LNCAP (cell line): ENCODE results near the gene MPDZ.

Source experiments
- TF ChIP-seq, protein P1 (sequence below): fragments of 450-650 bp; IDR thresholded peaks from 2 replicates; pipeline ENCODE4 v1.5.1; 2017; ENCODE audit warnings: mild to moderate bottlenecking

Gene MPDZ

GRCh38 chr9:13061390-13061789, 218.1 kb downstream of the MPDZ start:
- TF ChIP-seq, protein P1, sequence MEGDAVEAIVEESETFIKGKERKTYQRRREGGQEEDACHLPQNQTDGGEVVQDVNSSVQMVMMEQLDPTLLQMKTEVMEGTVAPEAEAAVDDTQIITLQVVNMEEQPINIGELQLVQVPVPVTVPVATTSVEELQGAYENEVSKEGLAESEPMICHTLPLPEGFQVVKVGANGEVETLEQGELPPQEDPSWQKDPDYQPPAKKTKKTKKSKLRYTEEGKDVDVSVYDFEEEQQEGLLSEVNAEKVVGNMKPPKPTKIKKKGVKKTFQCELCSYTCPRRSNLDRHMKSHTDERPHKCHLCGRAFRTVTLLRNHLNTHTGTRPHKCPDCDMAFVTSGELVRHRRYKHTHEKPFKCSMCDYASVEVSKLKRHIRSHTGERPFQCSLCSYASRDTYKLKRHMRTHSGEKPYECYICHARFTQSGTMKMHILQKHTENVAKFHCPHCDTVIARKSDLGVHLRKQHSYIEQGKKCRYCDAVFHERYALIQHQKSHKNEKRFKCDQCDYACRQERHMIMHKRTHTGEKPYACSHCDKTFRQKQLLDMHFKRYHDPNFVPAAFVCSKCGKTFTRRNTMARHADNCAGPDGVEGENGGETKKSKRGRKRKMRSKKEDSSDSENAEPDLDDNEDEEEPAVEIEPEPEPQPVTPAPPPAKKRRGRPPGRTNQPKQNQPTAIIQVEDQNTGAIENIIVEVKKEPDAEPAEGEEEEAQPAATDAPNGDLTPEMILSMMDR: no peak
